Fibroblast of the aortic adventitia (primary cell): ENCODE measurements around the gene SLC34A3. TPM values are rescaled to one million over a fixed set of nuclear protein-coding genes. Genes with fewer than 3 reads are reported as not detected.

Experiments used
- DNase-seq: peaks from one replicate; pipeline ENCODE4 v3.0.0-alpha.2; 2010; ENCODE audit warnings: low read depth
- H3K4me3 ChIP-seq: 2 replicates; pipeline ENCODE4 v1.5.1; 2011; ENCODE audit warnings: low read depth, mild to moderate bottlenecking, control low read depth, low read length, moderate library complexity
- total RNA-seq: library from RNA; depleted of rRNA; stranded (reverse); fragments of >200 nt; gene quantifications from 2 replicates; pipeline ENCODE4 v1.2.3, GENCODE V29; 2012; ENCODE audit warnings: low replicate concordance
- TF ChIP-seq, protein P1 (sequence below): IDR thresholded peaks from 2 replicates; pipeline ENCODE4 v1.5.1; 2011; ENCODE audit warnings: mild to moderate bottlenecking, low read length, control low read depth, inconsistent platforms; ENCODE audit not compliant: insufficient read depth

SLC34A3 gene
- total RNA-seq, 1 donor: not detected

DNA sequence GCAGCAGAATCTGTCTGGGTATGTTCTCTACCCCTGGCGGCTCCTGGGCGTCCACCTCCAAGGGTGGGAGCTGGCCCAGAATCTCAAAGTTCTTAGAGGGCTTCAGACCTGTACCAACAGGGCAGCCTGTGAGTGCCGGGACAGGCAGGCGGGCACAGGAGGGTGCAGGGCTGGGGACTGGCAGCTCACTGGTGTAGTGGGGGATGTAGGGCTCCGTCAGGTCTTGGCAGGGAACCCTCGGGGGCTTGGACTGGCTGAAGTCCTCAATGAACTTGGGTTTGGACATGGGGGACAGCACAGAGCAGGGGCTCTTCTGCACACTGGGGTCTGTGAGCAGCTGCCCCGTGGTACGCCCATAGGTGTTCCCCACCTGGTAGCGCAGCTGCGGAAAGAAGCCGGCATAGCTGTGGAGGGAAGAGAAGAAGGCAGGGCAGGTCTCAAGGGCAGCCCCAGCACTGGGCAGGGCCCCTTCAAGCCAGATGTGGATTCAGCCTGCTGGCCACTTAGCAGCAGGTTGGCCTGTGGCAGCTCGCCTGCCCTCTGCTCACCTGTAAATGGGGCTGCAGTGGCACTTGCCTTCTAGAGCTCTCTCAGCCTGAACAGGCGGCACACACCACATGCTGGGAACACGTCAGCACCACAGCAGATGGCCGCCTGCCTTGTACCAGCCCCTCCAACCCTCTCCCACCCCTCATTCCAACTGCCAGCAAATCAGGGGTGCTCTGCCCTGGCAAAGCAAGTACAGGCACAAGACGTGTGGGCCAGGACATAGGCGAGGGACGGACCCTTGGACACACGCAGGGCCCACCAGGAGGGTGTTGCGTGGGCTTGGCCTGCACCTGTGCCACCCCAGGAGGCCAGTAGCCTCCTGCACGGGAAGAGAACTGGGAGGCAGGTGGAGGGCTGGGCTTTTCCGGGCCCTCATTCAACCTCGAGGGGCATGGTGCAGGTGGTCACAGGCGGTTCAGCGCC lies 15.0 kb downstream of the SLC34A3 start:
- H3K4me3 ChIP-seq: no peak overlapping the region
- TF ChIP-seq, protein P1, sequence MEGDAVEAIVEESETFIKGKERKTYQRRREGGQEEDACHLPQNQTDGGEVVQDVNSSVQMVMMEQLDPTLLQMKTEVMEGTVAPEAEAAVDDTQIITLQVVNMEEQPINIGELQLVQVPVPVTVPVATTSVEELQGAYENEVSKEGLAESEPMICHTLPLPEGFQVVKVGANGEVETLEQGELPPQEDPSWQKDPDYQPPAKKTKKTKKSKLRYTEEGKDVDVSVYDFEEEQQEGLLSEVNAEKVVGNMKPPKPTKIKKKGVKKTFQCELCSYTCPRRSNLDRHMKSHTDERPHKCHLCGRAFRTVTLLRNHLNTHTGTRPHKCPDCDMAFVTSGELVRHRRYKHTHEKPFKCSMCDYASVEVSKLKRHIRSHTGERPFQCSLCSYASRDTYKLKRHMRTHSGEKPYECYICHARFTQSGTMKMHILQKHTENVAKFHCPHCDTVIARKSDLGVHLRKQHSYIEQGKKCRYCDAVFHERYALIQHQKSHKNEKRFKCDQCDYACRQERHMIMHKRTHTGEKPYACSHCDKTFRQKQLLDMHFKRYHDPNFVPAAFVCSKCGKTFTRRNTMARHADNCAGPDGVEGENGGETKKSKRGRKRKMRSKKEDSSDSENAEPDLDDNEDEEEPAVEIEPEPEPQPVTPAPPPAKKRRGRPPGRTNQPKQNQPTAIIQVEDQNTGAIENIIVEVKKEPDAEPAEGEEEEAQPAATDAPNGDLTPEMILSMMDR: no peak
- no peak for DNase-seq

DNA sequence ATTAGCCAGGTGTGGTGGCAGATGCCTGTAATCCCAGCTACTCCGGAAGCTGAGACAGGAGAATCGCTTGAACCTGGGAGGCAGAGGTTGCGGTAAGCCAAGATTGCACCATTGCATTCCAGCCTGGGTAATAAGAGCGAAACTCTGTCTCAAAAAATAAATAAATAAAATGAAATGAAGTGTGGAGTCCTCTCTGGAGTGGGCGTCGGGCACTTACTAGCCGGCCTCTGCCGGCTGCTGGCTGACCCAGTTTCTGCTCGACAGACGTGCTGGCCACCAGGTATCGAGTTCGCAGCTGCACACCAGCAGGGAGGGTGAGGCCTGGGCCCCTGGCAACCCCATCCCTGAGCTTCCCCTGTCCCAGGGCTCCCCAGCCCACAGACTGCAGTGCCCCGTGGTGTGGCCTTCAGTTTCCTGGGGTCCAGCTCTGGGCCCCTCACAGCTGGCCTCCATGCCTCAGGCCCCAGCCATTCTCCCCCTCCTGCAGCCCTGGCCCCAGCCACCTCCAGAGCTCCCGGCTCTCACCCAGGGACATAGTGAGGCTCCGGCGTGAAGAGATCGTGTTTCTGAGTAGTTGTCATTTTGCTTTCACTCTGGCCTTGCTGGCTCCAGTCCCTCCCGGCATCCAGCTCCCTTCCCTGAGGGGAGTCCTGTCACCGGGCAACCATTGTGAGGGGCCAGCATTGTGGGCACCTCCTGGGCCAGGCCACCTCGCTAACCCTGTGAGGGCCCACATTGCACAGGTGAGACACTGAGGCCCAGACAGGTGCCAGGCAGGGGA lies 16.6 kb downstream of the SLC34A3 start:
- TF ChIP-seq, protein P1: no peak
- no peak for DNase-seq
- H3K4me3 ChIP-seq: no peak overlapping the region

DNA sequence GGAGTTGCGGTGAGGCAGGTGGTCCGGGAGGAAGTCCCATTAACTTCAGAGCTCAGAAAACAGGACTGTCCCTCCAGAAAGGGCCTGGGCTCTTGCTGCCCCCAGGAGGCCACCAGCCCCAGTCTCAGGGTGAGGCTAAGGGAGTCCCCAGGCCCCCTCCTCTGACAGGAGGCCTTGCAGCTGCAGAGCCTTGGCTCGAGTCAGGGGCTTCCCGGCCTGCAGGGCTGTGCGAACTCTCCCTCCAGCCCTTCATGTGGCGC lies 17.1 kb downstream of the SLC34A3 start:
- TF ChIP-seq, protein P1: no peak
- H3K4me3 ChIP-seq: no peak overlapping the region
- no peak for DNase-seq

DNA sequence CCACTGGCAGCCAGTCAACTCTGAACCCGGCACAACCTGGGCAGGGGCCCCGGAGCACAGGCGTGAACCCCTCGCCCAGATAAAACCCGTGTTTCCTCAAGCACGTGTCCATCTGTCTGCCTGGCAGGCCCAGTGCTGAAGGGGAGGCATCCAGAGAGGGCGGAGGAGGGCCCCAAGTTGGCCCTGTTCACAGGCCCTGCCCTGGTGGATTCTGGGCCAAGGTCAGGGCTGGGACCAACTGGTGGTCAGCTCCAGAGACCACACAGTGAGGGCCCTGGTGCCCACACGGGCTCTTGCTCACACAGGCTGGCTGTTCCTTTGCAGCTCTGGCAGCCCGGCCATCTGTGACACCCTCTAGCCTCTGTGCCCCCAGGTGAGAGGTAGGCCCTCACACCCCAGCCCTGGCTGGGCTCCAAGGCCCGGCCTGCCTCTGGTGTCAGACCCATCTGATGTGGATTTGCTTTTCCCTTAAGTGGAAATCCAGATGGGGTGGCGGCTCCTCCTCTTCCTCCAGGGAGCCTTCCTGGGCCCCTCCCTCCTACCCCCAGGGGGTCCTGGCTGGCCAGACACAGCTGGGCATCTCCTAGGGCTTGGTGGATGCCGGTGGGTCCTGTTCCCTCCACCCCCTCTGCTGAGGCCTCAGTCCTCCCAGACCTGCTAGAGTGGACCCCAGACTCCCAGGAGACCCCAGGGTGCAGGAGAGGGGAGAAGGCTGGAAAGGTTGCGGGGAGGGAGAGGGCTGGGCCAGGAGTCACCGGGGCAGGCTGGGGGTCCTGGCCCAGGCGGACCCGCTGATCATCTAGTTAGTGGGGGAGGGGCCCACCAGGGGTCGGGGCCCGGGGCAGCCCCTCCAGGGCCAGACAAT lies 19.9 kb downstream of the SLC34A3 start:
- no peak for DNase-seq
- TF ChIP-seq, protein P1: no peak
- no peak overlapping the region for H3K4me3 ChIP-seq

DNA sequence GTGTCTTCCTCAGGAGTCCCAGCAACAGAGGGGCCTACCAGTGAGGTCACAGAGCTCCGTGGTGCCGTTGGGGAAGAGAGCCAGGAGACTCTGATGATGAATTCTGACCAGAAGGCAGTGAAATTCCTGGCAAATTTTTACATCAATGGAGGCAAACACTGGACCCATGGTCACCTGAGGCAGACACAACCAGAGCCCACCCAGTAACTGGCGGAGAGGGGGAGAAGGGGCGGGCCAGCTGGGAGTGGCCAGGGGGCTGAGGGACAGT lies 20.4 kb downstream of the SLC34A3 start, which contains the start of gene STPG3:
Gene STPG3, plus strand, starts transcription at position 93 of the 268 bp plus-strand sequence. Its CDS starts 1 bp downstream, at position 94.
- TF ChIP-seq, protein P1: no peak
- DNase-seq: no peak
- H3K4me3 ChIP-seq: no peak within 1 kb of the TSS

DNA sequence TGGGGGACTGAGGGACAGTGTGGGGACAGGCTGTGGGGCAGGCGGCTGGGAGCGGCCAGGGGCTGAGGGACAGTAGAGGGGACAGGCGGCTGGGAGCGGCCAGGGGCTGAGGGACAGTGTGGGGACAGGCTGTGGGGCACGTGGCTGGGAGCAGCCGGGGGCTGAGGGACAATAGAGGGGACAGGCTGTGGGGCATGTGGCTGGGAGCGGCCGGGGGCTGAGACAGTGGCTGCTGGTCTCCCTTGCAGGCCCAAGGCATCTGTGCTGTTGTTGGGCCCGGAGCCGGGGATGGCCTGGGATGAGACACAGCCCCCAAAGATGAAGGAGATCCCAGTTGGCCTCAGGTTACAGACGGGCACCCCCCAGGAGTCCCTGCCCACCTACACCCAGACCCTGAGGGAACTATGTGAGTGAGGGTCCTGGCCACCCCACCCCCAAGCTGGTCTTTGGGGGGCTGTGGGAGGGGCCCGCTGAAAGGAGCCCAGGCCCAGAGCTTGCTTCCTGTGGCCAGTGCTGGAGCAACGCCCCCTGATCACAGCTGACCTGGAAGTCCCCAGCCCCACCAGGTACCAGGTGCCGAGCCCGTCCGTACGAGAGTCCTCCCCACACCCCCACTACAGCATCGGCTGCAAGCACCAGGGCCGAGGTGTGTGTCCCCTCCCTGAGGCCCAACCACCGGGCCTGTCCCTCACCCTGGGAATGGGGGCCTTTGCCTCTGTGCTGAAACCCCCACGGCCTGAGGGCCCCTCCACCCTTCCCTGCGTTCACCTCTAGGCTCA lies 21.0 kb downstream of the SLC34A3 start:
- TF ChIP-seq, protein P1: no peak
- H3K4me3 ChIP-seq: no peak overlapping the region
- DNase-seq: no peak
